ENCODE measurements around the gene USH2A. TPM values are rescaled to one million over a fixed set of nuclear protein-coding genes. Genes with fewer than 3 reads are reported as not detected.
"Not testable (repeated sequence)": the region's sequence is repeated elsewhere in the genome, so short reads cannot be mapped to it uniquely, and the experiment has no call there.

Gene USH2A
- total RNA-seq, 1 experiment from 2014 or later = 8.1 TPM

- DNase-seq (ENCODE audit: low spot score) = no peak
Measured at GRCh38 chr1:216410026-216410425, 13.2 kb downstream of the USH2A start.

GRCh38 chr1:216390956-216391355 is 32.3 kb downstream of the USH2A start:
- DNase-seq (ENCODE audit: low spot score) = peak; percentile 5

GRCh38 chr1:216389774-216390173 is 33.5 kb downstream of the USH2A start:
- DNase-seq (ENCODE audit: low spot score) = no peak

GRCh38 chr1:216388558-216388957 is 34.7 kb downstream of the USH2A start:
- DNase-seq (ENCODE audit: low spot score) = no peak

GRCh38 chr1:216387782-216388181 is 35.5 kb downstream of the USH2A start:
- no peak for DNase-seq (ENCODE audit: low spot score)

GRCh38 chr1:216379441-216379840 is 43.8 kb downstream of the USH2A start:
- DNase-seq (ENCODE audit: low spot score) = no peak

- no peak for DNase-seq (ENCODE audit: low spot score)
Measured at GRCh38 chr1:216368249-216368648, 55.0 kb downstream of the USH2A start.

GRCh38 chr1:216366979-216367378 is 56.3 kb downstream of the USH2A start:
- DNase-seq (ENCODE audit: low spot score) = no peak

GRCh38 chr1:216356945-216357344 is 66.3 kb downstream of the USH2A start:
- DNase-seq (ENCODE audit: low spot score) = no peak

- DNase-seq (ENCODE audit: low spot score) = no peak
Measured at GRCh38 chr1:216350186-216350585, 73.1 kb downstream of the USH2A start.

GRCh38 chr1:216346526-216346925 is 76.7 kb downstream of the USH2A start:
- DNase-seq (ENCODE audit: low spot score) = no peak

GRCh38 chr1:216340542-216340941 is 82.7 kb downstream of the USH2A start:
- not testable (repeated sequence) for DNase-seq (ENCODE audit: low spot score)

- DNase-seq (ENCODE audit: low spot score) = no peak
Measured at GRCh38 chr1:216332462-216332861, 90.8 kb downstream of the USH2A start.

- no peak for DNase-seq (ENCODE audit: low spot score)
Measured at GRCh38 chr1:216332003-216332402, 91.2 kb downstream of the USH2A start.

- no peak for DNase-seq (ENCODE audit: low spot score)
Measured at GRCh38 chr1:216331211-216331610, 92.0 kb downstream of the USH2A start.

GRCh38 chr1:216330262-216330661 is 93.0 kb downstream of the USH2A start:
- no peak for DNase-seq (ENCODE audit: low spot score)

GRCh38 chr1:216325946-216326345 is 97.3 kb downstream of the USH2A start:
- DNase-seq (ENCODE audit: low spot score) = peak; percentile 67

GRCh38 chr1:216325336-216325735 is 97.9 kb downstream of the USH2A start:
- peak; percentile 30 for DNase-seq (ENCODE audit: low spot score)

- no peak for DNase-seq (ENCODE audit: low spot score)
Measured at GRCh38 chr1:216323344-216323743, 99.9 kb downstream of the USH2A start.

- DNase-seq (ENCODE audit: low spot score) = no peak
Measured at GRCh38 chr1:216314379-216315095, 108.7 kb downstream of the USH2A start.

- DNase-seq (ENCODE audit: low spot score) = peak; percentile 77
Measured at GRCh38 chr1:216310776-216311175, 112.5 kb downstream of the USH2A start.

GRCh38 chr1:216306830-216307229 is 116.4 kb downstream of the USH2A start:
- no peak for DNase-seq (ENCODE audit: low spot score)

GRCh38 chr1:216303690-216304089 is 119.6 kb downstream of the USH2A start:
- DNase-seq (ENCODE audit: low spot score) = no peak

- peak; percentile 17 for DNase-seq (ENCODE audit: low spot score)
Measured at GRCh38 chr1:216293683-216294082, 129.6 kb downstream of the USH2A start.

All from A172 (cell line).